WERI-Rb-1 (cell line): ENCODE data around the gene RNU1-2.
"Not testable (repeated sequence)": the region's sequence is repeated elsewhere in the genome, so short reads cannot be mapped to it uniquely, and the experiment has no call there.

ENCODE experiments used
- DNase-seq: peaks from one replicate; pipeline ENCODE4 v3.0.0-alpha.2; 2020
- H3K27ac ChIP-seq: fragments of 250-450 bp; sonication (Bioruptor Pico); 2 replicates; pipeline ENCODE4 v1.5.1; 2020; ENCODE audit warnings: mild to moderate bottlenecking, moderate library complexity
- H3K27me3 ChIP-seq: fragments of 250-450 bp; sonication (Bioruptor Pico); 2 replicates; pipeline ENCODE4 v1.5.1; 2021; ENCODE audit warnings: mild to moderate bottlenecking, low read depth, moderate library complexity; ENCODE audit not compliant: insufficient read depth, severe bottlenecking
- H3K36me3 ChIP-seq: fragments of 250-450 bp; sonication (Bioruptor Pico); 2 replicates; pipeline ENCODE4 v1.5.1; 2020; ENCODE audit warnings: mild to moderate bottlenecking, moderate library complexity
- H3K4me3 ChIP-seq: 2 replicates; pipeline ENCODE4 v1.5.1; 2011; ENCODE audit warnings: low read depth, mild to moderate bottlenecking, control low read depth, low read length
- H3K9me3 ChIP-seq: fragments of 250-450 bp; sonication (Bioruptor Pico); 2 replicates; pipeline ENCODE4 v1.5.1; 2021; ENCODE audit warnings: mild to moderate bottlenecking, moderate library complexity; ENCODE audit not compliant: severe bottlenecking

The RNU1-2 gene

DNA sequence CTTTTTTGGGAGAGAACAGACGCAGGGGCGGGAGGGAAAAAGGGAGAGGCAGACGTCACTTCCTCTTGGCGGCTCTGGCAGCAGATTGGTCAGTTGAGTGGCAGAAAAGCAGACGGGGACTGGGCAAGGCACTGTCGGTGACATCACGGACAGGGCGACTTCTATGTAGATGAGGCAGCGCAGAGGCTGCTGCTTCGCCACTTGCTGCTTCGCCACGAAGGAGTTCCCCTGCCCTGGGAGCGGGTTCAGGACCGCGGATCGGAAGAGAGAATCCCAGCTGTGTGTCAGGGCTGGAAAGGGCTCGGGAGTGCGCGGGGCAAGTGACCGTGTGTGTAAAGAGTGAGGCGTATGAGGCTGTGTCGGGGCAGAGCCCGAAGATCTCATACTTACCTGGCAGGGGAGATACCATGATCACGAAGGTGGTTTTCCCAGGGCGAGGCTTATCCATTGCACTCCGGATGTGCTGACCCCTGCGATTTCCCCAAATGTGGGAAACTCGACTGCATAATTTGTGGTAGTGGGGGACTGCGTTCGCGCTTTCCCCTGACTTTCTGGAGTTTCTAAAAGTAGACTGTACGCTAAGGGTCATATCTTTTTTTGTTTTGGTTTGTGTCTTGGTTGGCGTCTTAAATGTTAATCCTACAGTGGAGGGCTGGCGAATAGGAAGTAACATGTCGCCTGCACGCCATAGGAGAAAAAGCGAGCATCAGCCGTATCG lies at the start of gene RNU1-2:
TSS of gene RNU1-2 (plus strand) at position 383 of the 718 bp plus-strand sequence.
- Histone ChIP-seq H3K4me3 (peak within 1 kb of the TSS; percentile 48), H3K27ac (peak within 1 kb of the TSS; percentile 99)
- not testable (repeated sequence) for H3K36me3 ChIP-seq, H3K9me3 ChIP-seq, H3K27me3 ChIP-seq
- peak; percentile 95 for DNase-seq

DNA sequence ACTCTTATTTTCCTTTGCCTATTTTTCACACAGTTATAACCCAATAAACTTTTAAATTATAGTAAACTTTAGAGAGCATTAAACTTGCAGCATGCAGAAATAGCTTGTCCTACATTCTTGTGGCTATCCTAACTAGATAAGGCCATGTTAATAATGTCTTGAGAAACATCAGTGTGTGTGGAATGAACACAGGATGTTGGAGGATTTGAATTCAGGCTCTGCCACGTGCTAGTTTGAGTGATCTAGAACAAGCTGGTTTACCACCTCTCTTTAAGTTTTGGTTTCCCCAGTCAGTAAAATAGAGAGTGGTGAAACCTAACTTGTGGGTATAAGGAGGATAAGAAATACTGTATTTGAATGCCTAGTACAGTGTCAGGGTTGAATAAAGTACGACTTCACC lies 39.6 kb upstream of the RNU1-2 start:
- H3K9me3 ChIP-seq, H3K27me3 ChIP-seq, DNase-seq, H3K36me3 ChIP-seq, H3K4me3 ChIP-seq, H3K27ac ChIP-seq: not testable (repeated sequence)

DNA sequence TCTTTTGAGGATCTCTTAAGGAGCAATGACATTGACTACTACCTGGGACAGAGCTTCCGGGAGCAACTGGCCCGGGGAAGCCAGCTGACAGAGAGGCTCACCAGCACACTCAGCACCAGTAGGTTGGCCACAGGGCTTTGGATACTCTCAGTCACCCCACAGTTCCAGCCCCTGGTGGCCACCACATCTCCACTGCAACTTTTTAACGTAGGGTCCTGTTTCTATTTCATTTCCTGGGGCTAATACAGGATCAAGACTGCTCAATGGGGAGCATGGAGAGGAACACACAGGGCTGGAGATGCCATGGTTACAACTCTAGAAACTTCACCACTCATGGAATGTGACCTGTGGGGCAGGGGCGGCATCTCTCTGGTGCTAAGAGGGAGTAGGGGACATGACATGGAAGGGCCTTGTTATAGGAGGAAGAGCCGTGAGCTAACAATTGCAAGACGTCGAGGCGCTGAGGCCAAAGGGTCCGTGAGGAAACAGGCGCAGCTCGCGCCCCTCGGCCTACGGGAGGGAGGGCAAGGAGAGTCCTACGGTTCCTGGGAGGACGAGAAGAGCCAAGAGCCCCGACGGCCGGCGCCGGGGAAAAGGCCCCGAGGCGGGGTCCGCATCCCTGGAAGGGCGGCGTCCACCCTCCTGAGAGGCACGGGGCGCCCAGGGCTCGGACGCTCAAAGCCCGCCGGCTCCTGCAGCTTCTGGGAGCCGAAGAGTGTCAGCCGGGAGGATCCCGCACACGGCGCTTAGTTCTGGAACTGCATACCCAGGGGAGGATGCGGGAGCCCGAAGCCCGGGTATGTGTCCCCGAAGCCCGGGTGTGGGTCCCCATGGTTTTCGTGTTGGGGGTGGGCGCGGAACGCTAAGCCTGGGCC lies 36.4 kb upstream of the RNU1-2 start:
- H3K36me3 ChIP-seq, DNase-seq, H3K27ac ChIP-seq, H3K9me3 ChIP-seq, H3K27me3 ChIP-seq, H3K4me3 ChIP-seq: not testable (repeated sequence)

DNA sequence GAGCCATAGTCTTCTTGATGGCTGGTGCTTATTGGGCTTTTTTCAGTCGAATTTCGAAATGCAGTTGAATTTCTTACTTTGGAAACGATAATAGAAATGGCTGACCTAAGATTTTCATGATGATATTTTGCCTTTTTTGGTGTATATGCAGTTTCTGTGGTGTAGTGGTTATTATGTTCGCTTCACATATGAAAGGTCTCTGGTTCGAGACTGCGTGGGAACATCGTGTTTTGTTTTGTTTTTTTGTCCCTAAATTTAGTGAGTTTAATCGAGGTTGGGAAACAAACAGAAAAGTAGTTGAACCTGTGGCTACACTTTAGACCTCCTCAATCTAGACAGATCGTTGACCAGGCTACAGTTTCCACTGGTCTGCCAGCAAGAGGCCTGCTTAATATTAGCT lies 35.7 kb upstream of the RNU1-2 start:
- H3K27me3 ChIP-seq, DNase-seq, H3K4me3 ChIP-seq, H3K27ac ChIP-seq, H3K36me3 ChIP-seq, H3K9me3 ChIP-seq: not testable (repeated sequence)

DNA sequence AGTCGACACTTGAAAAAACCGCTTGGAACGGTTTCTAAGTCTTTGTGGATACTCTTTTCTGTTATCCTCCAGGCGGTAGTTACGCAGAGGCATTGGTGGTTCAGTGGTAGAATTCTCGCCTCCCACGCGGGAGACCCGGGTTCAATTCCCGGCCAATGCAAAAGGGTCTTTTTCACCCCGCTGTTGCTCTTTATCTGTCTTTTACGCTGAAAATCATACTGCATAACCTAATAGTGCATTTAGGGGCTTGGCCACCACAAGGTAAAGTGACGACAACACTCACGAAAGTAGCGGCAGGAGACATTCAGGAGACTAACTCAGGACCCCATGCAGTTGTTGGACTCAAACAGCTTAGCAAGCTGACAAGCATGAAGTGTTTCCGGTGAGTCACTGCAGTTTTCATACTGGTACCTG lies 33.9 kb upstream of the RNU1-2 start:
- H3K36me3 ChIP-seq, H3K27ac ChIP-seq, H3K27me3 ChIP-seq, DNase-seq, H3K9me3 ChIP-seq, H3K4me3 ChIP-seq: not testable (repeated sequence)

DNA sequence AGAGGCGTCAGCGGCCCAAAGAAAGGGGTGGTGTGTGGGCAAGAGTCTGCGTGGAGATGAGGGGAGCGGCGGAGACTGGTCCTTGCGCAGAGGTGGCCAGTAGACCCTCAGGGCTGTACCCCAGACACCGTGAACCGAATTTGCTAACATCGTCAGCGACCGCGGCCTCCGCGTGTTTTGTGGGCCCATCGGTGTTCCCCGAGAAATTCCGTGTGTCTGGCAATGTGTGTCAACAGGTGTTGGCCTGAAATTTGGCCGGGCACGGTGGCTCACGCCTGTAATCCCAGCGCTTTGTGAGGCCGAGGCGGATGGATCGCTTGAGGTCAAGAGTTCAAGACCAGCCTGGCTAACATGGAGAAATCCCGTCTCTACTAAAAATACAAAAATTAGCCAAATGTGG lies 33.4 kb upstream of the RNU1-2 start:
- not testable (repeated sequence) for H3K4me3 ChIP-seq, H3K36me3 ChIP-seq, H3K27me3 ChIP-seq, DNase-seq, H3K27ac ChIP-seq, H3K9me3 ChIP-seq

DNA sequence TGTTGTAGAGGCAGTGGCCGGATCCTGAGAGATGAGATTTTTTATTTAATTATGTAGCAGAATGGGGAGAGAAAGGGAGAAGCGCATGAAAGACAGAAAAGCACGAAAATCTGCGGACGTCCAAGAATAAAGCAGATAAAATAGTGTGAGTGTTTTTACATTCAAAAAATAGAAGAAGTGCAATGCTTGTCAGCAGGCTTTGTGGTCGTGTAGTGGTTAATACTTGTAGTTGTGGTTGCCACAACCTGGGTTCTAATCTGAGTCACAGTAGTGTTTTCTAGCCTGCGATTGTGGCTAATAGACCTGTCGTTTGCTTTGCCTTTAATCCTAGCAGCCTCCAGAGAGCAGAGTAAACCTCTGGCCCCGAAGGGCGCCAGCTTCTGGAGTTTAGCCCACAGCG lies 32.8 kb upstream of the RNU1-2 start:
- DNase-seq, H3K4me3 ChIP-seq, H3K27me3 ChIP-seq, H3K9me3 ChIP-seq, H3K27ac ChIP-seq, H3K36me3 ChIP-seq: not testable (repeated sequence)

DNA sequence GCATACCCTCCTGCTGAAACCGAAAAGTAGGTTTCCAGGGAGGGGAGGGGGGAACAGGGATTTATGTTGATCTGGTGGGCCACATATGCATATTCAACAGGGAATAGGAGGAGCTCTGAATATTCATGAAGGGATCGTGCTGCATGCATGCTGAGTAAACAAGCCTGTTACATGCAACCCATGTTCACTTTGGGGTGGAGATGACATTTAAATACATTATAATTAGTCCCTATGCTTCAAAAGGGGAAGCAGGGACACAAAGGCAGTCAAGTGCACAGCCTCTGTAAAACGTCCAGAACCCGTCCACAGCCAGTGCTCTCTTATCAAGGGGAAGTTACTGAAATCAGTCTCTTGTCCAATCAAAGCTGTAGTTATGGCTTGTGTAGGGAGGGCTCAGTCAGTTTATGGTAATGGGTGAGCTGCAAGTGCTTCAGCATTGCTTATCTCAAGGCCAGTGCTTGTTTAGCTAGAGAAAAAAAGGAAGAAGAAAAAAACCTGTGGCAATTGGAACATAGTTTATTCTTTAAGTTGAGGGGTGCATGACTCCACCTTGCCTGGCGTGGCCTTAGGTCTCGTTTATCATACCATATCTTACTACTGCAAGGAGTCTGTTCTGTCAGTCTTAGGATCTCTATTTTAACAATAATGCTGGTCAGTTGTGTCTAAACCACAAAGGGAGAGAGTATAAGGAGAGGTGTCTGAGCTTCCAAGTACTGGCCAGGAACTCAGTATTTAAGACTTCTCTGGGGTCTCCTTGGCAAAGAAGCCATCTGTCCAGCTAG lies 28.7 kb upstream of the RNU1-2 start:
- H3K36me3 ChIP-seq, H3K27me3 ChIP-seq, DNase-seq, H3K4me3 ChIP-seq, H3K9me3 ChIP-seq, H3K27ac ChIP-seq: not testable (repeated sequence)

DNA sequence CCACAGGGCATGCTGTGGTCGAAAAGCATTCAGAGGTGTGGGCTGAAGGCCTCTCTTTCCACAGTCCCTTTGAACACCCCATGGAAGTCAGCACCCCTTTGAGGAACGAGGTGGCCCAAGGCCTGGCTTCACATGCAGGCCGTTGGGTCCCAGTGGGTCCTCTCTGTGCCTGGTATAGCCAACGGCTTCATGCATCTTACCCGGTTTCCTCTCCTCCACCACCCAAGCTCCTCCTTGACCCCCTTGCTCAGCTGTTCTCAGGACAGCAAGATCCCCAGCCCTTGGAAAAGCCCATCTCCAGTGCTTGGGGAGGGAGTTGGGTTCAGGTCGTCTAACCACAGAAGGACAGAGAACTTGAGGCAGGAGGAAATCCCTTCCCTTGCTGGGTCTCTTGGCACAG lies 27.0 kb upstream of the RNU1-2 start:
- not testable (repeated sequence) for DNase-seq, H3K36me3 ChIP-seq, H3K27me3 ChIP-seq, H3K4me3 ChIP-seq, H3K27ac ChIP-seq, H3K9me3 ChIP-seq

DNA sequence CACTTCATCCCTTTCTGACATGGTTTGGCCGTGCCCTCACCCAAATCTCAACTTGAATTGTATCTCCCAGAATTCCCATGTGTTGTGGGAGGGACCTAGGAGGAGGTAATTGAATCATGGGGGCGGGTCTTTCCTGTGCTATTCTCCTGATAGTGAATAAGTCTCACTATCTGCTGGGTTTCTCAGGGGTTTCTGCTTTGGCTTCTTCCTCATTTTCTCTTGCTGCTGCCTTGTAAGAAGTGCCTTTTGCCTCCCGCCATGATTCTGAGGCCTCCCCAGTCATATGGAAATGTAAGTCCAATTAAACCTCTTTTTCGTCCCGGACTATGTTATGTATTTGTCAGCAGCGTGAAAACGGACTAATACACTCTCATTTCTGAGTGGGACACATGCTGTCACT lies 25.8 kb upstream of the RNU1-2 start:
- H3K27ac ChIP-seq, H3K9me3 ChIP-seq, H3K4me3 ChIP-seq, H3K36me3 ChIP-seq, H3K27me3 ChIP-seq, DNase-seq: not testable (repeated sequence)

DNA sequence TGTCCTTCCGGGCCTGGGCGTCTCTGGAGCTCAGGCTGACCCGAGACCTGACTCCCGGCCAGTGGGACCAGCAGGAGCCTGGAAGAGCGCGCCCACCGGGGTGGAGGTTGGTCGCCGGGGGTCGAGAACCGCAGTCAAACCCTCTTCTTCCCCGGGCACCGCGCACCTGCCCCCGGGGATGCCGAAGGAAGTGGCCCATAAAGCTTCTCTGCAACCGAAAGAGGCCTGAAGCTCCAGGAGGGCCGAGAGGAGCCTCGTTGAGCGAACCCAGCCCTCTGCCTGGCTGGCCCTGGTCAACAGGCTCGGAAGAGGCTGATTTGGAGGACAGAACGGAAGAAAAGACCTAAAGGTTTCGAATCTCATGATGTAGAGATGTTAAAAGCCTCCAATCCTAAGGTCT lies 24.6 kb upstream of the RNU1-2 start:
- H3K27ac ChIP-seq, DNase-seq, H3K4me3 ChIP-seq, H3K9me3 ChIP-seq, H3K27me3 ChIP-seq, H3K36me3 ChIP-seq: not testable (repeated sequence)

DNA sequence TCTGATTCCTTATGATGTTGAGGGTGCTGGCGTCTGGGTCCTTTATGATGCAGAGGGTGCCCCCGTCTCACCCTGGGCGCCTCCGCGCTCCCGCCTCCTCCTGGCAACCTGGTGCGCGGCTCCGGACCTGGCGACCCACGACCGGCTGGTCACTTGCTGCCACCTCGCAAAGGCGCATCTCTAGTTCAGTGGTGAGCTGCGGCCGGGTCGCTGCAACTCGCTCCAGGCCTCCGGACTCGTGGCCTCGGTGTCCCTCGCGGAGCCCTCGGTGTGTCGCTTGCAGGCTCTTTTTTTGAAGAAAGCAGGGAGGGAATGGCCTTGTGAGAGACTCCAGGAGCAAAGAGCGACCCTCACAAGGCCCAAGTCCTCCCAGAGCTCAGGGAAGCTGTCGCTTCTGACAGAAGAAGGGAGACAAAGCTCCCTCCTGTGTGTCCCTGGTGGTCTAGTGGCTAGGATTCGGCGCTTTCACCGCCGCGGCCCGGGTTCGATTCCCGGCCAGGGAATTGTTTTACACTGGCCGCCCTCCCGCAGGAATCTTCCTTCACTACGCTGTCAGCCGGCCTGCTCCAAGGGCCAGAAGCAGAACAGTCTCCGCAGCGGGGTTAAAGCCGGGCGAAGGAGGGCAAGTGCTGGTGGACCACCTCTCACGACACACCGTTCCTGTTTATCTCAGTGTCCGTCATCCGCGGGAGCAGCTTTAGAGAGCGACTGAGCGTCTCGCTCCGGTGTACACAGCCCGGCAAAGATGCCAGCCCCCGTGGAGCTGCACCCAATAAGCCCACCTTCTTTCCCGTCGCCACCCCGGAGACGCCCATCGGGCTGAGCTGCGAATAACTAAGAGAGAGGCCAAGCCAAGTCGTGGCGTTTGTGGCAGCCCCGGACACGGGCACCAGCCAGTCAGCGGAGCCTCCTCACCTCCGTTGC lies 23.4 kb upstream of the RNU1-2 start:
- not testable (repeated sequence) for H3K4me3 ChIP-seq, H3K27ac ChIP-seq, H3K36me3 ChIP-seq, H3K9me3 ChIP-seq, H3K27me3 ChIP-seq, DNase-seq

DNA sequence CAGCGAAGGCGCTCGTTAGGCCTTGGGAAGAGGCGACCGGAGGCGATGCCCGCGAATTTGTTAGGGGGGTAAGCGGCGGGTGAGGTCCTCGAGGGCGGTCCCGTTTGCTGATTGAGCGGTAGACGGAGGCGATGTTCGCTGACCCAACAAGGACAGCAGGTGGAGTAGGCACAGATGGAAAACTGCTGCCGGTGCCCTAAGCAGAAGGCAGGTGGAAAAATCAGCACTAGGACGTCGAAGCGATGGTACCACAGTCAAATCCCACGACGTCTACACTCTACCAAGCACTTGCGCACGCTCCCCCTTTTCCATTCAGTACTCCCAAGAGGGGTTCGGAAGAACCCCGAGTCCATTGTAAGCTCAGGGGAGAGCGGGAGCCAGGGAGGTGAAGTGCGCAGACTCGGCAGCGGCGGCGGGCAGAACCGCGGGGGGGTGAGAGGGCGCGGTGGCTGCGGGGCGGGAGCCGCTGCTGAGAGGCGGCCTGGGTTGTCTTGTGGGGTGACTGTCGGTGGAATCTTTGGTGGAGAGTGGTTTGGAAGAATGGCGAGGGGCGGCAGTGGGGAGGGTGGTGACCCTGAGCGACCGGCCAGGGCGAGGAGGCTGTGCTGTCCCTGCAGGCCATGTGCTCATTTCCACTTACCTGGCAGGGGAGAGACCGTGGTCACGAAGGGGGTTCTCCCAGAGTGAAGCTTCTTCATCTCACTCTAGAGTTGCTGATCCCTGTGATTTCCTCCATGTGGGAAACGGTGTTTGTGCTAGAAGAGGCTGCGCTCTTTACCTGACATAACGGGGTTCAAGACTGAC lies 22.5 kb upstream of the RNU1-2 start:
- DNase-seq: peak; percentile 55
- H3K36me3 ChIP-seq, H3K27ac ChIP-seq, H3K9me3 ChIP-seq, H3K27me3 ChIP-seq, H3K4me3 ChIP-seq: not testable (repeated sequence)
